GM15510 (cell line): ENCODE results near the gene MRPL32.

ENCODE experiments used
- POLR2A ChIP-seq: IDR thresholded peaks from 3 replicates; pipeline ENCODE4 v1.6.1; 2011; ENCODE audit warnings: borderline replicate concordance; ENCODE audit not compliant: insufficient read length; ENCODE audit errors: extremely low read depth

Gene MRPL32

GRCh38 chr7:42922017-42922753 is 10.0 kb upstream of the MRPL32 start:
- no peak for TF ChIP-seq POLR2A

- TF ChIP-seq POLR2A: no peak
These were observed 7.8 kb upstream of the MRPL32 start for GRCh38 chr7:42924223-42924838.

GRCh38 chr7:42925630-42926029 is 6.5 kb upstream of the MRPL32 start:
- no peak for TF ChIP-seq POLR2A

GRCh38 chr7:42926204-42926603 is 6.0 kb upstream of the MRPL32 start:
- no peak for TF ChIP-seq POLR2A

GRCh38 chr7:42928754-42929153 is 3.4 kb upstream of the MRPL32 start:
- TF ChIP-seq POLR2A: no peak

GRCh38 chr7:42929449-42929848 is 2.7 kb upstream of the MRPL32 start:
- TF ChIP-seq POLR2A: no peak

GRCh38 chr7:42930889-42931288 is 1.3 kb upstream of the MRPL32 start:
- TF ChIP-seq POLR2A: no peak

- no peak for TF ChIP-seq POLR2A
These were observed 736 bp upstream of the MRPL32 start for GRCh38 chr7:42931447-42931833.

- TF ChIP-seq POLR2A: no peak
These were observed 825 bp downstream of the MRPL32 start for GRCh38 chr7:42932811-42933591.

- TF ChIP-seq POLR2A: no peak
These were observed 2.1 kb downstream of the MRPL32 start for GRCh38 chr7:42934291-42934690.

- TF ChIP-seq POLR2A: no peak
These were observed 3.7 kb downstream of the MRPL32 start for GRCh38 chr7:42935861-42936260.

GRCh38 chr7:42939457-42940240 is 7.5 kb downstream of the MRPL32 start:
- TF ChIP-seq POLR2A: no peak

- no peak for TF ChIP-seq POLR2A
These were observed 9.0 kb downstream of the MRPL32 start for GRCh38 chr7:42940985-42941847.

GRCh38 chr7:42945821-42946626 is 13.8 kb downstream of the MRPL32 start:
- TF ChIP-seq POLR2A: no peak

GRCh38 chr7:42946627-42946950 is 14.4 kb downstream of the MRPL32 start:
- TF ChIP-seq POLR2A: no peak
